ENCODE data around the gene LYZL1.

Gene LYZL1

DNA sequence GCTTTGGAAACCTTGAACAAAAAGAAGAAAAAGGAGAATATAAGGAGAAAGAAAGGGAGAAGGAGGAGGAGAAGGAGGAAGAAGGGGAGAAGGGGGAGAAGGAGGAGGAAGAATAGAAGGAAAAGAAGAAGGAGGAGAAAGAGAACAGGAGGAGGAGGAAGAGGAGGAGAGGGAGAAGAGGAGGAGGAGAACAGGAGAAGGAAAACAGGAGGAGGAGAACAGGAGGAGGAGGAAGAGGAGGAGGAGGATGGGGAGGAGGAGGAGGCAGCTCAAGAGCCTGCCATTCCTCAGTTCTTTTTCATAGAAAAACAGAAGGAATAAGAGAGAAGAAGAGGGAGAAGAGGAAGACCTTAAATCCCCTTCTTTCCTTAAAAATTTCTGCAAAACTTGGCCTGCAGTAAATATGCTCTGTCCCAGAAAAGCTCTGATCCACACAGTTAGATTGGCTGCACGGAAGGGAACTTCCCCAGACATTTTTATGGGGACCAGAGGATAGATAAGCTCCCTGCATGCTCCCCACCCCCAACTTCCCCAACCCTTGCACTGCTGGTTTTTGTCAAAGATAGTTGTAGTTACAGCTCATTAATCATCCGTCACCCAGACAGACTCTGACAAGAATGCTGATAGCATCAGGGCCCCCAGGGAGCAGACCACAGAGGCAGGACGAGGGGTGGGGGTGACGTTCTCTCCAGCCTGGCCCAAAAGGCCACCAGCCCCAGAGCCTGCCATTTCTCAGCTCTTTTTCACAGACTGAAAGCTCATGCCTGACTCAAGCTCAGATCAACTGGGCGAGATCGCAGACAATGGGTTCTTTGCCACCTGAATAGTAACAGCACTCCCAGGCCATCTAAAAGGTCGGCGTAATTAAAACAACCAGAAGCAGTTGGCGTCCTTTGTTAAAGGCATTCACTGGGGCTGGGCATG is 34.5 kb upstream of the LYZL1 start:
- Histone ChIP-seq H2AFZ (ENCODE audit: low read length) (no peak overlapping the region), H3K9ac (ENCODE audit: low read depth, low read length, poor library complexity, severe bottlenecking) (no peak overlapping the region), H3K79me2 (ENCODE audit: insufficient read depth, low read length) (no peaks in the 10 kb centered on the region), H3K27me3 (ENCODE audit: insufficient read depth, low read length, poor library complexity, severe bottlenecking) (no peaks in the 10 kb centered on the region), H3K36me3 (ENCODE audit: insufficient read depth, low read length) (no peaks in the 10 kb centered on the region), H3K9me3 (ENCODE audit: insufficient read depth, low read depth, low read length) (no peaks in the 10 kb centered on the region), H3K9me2 (replicated peaks; ENCODE audit: low read depth, low read length) (no peaks in the 10 kb centered on the region), H3F3A (ENCODE audit: low read depth) (no peaks in the 10 kb centered on the region), H4K20me1 (ENCODE audit: insufficient read depth, low read length, poor library complexity, severe bottlenecking) (no peaks in the 10 kb centered on the region), H3K4me2 (ENCODE audit: low read depth, low read length, poor library complexity, severe bottlenecking) (peak overlapping the region; percentile 55), H3K4me3 (ENCODE audit: low read length, poor library complexity, severe bottlenecking) (no peak overlapping the region), H3K4me1 (ENCODE audit: insufficient read depth, low read length, poor library complexity, severe bottlenecking) (peaks cover 8% of the 10 kb centered on the region)
- TF ChIP-seq EZH2phosphoT487 (IDR thresholded peaks at IDR 0.05; ENCODE audit: borderline replicate concordance): no peak
- TF ChIP-seq, protein P1, sequence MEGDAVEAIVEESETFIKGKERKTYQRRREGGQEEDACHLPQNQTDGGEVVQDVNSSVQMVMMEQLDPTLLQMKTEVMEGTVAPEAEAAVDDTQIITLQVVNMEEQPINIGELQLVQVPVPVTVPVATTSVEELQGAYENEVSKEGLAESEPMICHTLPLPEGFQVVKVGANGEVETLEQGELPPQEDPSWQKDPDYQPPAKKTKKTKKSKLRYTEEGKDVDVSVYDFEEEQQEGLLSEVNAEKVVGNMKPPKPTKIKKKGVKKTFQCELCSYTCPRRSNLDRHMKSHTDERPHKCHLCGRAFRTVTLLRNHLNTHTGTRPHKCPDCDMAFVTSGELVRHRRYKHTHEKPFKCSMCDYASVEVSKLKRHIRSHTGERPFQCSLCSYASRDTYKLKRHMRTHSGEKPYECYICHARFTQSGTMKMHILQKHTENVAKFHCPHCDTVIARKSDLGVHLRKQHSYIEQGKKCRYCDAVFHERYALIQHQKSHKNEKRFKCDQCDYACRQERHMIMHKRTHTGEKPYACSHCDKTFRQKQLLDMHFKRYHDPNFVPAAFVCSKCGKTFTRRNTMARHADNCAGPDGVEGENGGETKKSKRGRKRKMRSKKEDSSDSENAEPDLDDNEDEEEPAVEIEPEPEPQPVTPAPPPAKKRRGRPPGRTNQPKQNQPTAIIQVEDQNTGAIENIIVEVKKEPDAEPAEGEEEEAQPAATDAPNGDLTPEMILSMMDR (conservative IDR thresholded peaks at IDR 0.05; ENCODE audit: low read length): no peak

DNA sequence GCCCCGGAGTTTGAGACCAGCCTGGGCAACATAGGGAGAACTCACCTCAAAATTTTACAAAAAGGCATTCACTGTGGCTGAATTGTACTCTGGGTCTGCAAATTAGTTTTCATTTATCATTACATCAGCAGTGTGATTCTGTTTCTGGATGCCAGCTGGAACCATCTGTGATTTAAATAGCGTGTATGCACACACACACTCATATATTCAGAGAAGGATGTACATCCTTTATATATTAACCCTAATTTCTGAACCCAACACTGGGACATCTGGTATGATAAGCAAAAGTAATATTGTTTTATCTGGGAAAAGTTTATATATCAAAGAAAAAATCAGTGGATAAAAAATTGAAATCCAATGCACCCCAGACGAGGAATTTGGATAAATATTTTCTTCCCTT is 33.8 kb upstream of the LYZL1 start:
- Histone ChIP-seq H3K4me2 (ENCODE audit: low read depth, low read length, poor library complexity, severe bottlenecking) (peak overlapping the region; percentile 55), H3K4me1 (ENCODE audit: insufficient read depth, low read length, poor library complexity, severe bottlenecking) (peaks cover 8% of the 10 kb centered on the region)

DNA sequence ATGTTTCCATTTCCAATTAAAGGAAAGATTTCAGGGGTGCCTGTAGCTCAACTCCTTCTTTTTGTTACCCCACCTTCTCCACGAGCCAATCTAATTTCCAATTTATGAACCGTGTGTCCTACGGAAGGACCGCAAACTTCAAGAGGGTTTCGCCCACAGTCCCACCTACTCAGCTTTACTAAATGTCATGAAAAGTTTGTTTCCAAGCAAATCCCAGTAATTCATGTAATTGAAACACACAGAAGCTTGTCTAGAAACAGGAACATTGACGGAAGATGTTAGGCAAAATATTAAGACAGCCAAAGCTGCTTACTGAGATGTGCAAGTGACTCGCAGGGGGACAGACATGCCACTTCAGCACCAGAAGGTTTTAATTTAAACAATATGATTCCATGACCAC is 32.9 kb upstream of the LYZL1 start:
- Histone ChIP-seq H4K20me1 (ENCODE audit: insufficient read depth, low read length, poor library complexity, severe bottlenecking) (no peaks in the 10 kb centered on the region), H3K9ac (ENCODE audit: low read depth, low read length, poor library complexity, severe bottlenecking) (no peak overlapping the region), H3K4me3 (ENCODE audit: low read length, poor library complexity, severe bottlenecking) (no peak overlapping the region), H3K4me2 (ENCODE audit: low read depth, low read length, poor library complexity, severe bottlenecking) (no peak overlapping the region), H3K9me3 (ENCODE audit: insufficient read depth, low read depth, low read length) (no peaks in the 10 kb centered on the region; the same call in 1 of the 2 replicates), H3K27me3 (ENCODE audit: insufficient read depth, low read length, poor library complexity, severe bottlenecking) (no peaks in the 10 kb centered on the region), H2AFZ (ENCODE audit: low read length) (no peak overlapping the region), H3K9me2 (replicated peaks; ENCODE audit: low read depth, low read length) (no peaks in the 10 kb centered on the region), H3F3A (ENCODE audit: low read depth) (no peaks in the 10 kb centered on the region), H3K36me3 (ENCODE audit: insufficient read depth, low read length) (no peaks in the 10 kb centered on the region), H3K79me2 (ENCODE audit: insufficient read depth, low read length) (no peaks in the 10 kb centered on the region), H3K4me1 (ENCODE audit: insufficient read depth, low read length, poor library complexity, severe bottlenecking) (peaks cover 8% of the 10 kb centered on the region)
- TF ChIP-seq, protein P1 (conservative IDR thresholded peaks at IDR 0.05; ENCODE audit: low read length): no peak
- TF ChIP-seq EZH2phosphoT487 (IDR thresholded peaks at IDR 0.05; ENCODE audit: borderline replicate concordance): no peak

More for the DNA sequence above, 33.8 kb upstream of the LYZL1 start:
- Histone ChIP-seq H2AFZ (ENCODE audit: low read length) (no peak overlapping the region), H3K79me2 (ENCODE audit: insufficient read depth, low read length) (no peaks in the 10 kb centered on the region), H3K4me3 (ENCODE audit: low read length, poor library complexity, severe bottlenecking) (no peak overlapping the region), H3K9me3 (ENCODE audit: insufficient read depth, low read depth, low read length) (no peaks in the 10 kb centered on the region; the same call in 1 of the 2 replicates), H3F3A (ENCODE audit: low read depth) (no peaks in the 10 kb centered on the region), H3K36me3 (ENCODE audit: insufficient read depth, low read length) (no peaks in the 10 kb centered on the region), H3K9ac (ENCODE audit: low read depth, low read length, poor library complexity, severe bottlenecking) (no peak overlapping the region), H4K20me1 (ENCODE audit: insufficient read depth, low read length, poor library complexity, severe bottlenecking) (no peaks in the 10 kb centered on the region), H3K27me3 (ENCODE audit: insufficient read depth, low read length, poor library complexity, severe bottlenecking) (no peaks in the 10 kb centered on the region), H3K9me2 (replicated peaks; ENCODE audit: low read depth, low read length) (no peaks in the 10 kb centered on the region)
- TF ChIP-seq, protein P1 (conservative IDR thresholded peaks at IDR 0.05; ENCODE audit: low read length): no peak
- TF ChIP-seq EZH2phosphoT487 (IDR thresholded peaks at IDR 0.05; ENCODE audit: borderline replicate concordance): no peak

Data from Loucy (cell line).